MM.1S (cell line): ENCODE data around the gene PLD1.
A peak's percentile ranks its signal among the peaks of the same experiment; 100 is the strongest.

Experiments
- CTCF ChIP-seq: fragments of 300-600 bp; sonication (generic); IDR thresholded peaks from 2 replicates; pipeline ENCODE4 v1.5.1; 2016; ENCODE audit warnings: antibody characterized with exemption, low read length, mixed read lengths
- EZH2 ChIP-seq: fragments of 300-600 bp; sonication (generic); optimal IDR thresholded peaks from 2 replicates; pipeline ENCODE3; 2017; ENCODE audit warnings: low read depth, mild to moderate bottlenecking, antibody characterized with exemption, low read length, mixed read lengths

GRCh38 chr3:171704002-171704401, 106.3 kb downstream of the PLD1 start:
- no peak for TF ChIP-seq EZH2
- TF ChIP-seq CTCF, result peak; percentile 92
